GM12801 (cell line): ENCODE data around the gene CLDN11.

Experiments used
- TF ChIP-seq, protein P1 (sequence below): IDR thresholded peaks from one replicate; pipeline ENCODE4 v1.5.1; 2011; ENCODE audit warnings: control low read depth; ENCODE audit not compliant: insufficient read length; ENCODE audit errors: extremely low read depth

The CLDN11 gene

DNA sequence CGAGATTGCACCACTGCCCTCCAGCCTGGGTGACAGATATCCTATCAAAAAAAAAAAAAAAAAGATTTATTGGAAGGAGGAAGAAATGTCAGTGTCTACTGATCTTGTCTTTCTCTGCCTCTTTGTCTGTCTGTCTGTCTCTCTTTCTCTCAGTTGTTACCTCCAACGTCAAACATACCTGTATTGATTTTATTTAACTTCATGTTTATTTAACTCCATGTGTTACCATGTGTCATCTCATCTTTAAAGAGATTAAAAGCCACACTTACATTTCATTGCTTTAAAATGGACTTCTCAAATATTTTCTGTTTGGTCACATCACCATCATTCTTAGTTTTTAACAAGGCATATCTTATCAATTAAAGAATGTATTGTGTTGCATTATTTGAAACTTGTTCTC lies 9.4 kb downstream of the CLDN11 start:
- TF ChIP-seq, protein P1, sequence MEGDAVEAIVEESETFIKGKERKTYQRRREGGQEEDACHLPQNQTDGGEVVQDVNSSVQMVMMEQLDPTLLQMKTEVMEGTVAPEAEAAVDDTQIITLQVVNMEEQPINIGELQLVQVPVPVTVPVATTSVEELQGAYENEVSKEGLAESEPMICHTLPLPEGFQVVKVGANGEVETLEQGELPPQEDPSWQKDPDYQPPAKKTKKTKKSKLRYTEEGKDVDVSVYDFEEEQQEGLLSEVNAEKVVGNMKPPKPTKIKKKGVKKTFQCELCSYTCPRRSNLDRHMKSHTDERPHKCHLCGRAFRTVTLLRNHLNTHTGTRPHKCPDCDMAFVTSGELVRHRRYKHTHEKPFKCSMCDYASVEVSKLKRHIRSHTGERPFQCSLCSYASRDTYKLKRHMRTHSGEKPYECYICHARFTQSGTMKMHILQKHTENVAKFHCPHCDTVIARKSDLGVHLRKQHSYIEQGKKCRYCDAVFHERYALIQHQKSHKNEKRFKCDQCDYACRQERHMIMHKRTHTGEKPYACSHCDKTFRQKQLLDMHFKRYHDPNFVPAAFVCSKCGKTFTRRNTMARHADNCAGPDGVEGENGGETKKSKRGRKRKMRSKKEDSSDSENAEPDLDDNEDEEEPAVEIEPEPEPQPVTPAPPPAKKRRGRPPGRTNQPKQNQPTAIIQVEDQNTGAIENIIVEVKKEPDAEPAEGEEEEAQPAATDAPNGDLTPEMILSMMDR: no peak

DNA sequence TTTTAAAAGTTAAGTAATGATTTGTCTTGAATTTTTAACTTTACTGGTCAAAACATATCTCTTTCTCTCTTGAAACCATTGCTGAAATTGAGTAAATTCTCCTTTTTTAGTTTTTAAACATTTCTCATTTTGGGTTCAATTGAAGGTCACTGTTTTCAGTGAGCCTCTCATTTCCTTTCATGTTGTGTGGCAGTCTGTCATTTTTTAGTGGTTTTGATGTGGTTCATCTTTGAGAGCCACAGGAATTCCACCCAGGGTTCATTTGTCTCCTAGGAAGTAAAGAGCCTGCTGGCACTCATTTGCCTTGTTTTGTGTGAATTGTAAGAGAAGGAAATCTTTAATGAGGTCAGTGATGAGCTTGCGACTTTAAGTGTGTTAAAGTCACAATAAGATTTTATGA lies 10.4 kb downstream of the CLDN11 start:
- TF ChIP-seq, protein P1: no peak

DNA sequence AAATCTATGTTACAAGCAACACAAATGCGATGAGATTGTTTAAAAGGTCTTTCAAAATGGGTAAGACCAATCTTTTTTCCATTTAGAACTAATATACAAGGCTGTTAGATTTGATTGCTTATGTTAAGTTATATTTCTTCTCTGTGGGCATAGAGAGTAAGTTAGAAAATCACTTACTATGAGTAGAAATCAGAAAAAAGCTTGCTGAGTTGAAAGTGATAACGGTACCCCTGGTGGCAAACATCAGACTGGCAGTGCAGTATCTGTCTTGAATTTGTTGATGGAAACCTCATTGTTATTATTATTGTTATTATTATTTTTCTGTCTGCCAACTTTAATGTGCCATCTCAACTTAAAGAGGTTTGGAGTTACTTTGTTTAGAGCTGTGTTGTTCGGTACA lies 12.4 kb downstream of the CLDN11 start:
- TF ChIP-seq, protein P1: no peak

DNA sequence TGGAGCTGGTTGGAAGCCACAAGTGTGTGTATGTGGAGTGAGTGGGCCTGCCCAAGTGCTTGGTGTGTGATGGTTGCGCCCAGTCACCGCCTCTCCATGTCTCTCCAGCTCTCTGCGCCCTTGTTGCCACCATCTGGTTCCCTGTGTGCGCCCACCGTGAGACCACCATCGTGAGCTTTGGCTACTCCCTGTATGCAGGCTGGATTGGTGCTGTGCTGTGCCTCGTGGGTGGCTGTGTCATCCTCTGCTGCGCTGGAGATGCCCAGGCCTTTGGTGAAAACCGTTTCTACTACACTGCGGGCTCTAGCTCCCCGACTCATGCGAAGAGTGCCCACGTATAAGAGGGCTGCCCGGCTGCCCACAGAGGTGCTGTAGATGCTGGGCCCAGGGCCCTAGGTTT lies 13.7 kb downstream of the CLDN11 start:
- TF ChIP-seq, protein P1: no peak

DNA sequence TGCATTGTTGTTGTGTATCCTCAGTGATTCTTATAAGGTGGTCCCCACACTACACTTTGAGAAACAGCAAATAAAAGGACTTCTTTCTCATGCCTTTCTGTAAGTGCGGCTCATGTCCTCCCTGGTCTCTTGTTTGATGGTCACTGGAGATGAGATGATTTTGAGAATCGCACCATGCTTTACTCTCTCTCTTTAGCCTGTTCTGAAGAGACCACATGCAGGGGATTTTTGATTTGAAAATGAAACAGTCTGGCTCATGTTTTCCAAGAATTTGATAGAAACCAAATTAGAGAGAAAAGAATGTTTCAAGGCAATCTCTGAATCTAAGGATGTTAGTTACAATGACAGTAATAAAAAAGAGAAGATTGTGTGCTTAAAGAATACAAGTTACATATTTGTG lies 18.0 kb downstream of the CLDN11 start:
- TF ChIP-seq, protein P1: no peak

DNA sequence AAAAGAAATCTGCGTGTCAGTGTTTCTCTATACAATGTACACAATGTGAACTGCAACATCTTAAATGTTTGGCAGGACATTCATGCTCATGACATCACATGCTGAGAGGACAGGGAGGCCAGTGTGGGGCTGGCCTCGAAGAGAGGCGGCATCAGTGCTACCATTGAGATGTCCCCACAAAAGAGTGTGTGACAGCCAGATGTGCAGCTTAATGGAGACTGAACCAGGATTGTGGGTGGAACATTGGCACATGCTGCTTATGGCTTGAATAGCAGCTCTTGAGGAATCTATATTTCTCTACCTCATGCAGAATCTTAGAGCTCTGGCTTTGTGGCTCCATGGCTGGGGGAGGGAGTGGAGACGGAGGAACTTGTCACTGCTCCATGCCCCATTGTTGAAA lies 18.5 kb downstream of the CLDN11 start:
- TF ChIP-seq, protein P1: no peak

DNA sequence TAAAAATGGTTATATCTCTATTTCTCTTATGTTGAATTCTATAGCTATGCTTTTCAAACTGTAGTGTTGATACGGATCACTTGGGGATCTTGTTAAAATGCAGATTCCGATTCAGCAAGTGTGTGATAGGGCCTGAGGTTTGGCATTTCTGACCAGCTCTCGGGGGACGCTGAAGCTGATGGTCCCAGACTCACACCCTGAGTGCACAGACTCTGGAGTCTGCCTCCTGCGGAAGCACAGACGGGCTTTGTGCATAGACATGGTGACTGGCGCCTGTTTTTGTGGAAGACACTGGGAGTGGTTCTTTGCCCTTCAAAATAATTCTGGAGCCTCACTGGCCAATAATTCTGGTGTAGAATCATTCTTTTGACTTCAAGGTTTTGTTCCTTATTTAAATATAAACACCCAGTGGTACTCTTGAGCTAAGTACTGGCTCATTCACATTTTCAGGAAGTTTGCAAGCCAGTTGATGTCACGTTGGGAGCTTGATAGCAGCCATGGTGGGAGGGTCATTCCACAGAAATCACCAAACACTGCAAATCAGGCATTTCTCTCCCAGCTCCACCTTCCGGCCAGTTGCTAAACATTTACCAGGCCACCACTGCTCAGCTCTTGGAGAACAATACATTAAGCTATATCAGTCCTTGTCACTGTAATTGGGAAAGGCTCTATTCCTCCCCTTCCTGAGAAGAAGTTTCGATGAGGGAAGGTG lies 19.2 kb downstream of the CLDN11 start:
- TF ChIP-seq, protein P1: no peak
